H7 (cell line): ENCODE measurements around the gene PCSK6. TPM values are rescaled to one million over a fixed set of nuclear protein-coding genes. Genes with fewer than 3 reads are reported as not detected.
"Not testable (repeated sequence)": the region's sequence is repeated elsewhere in the genome, so short reads cannot be mapped to it uniquely, and the experiment has no call there.

Experiments used
- DNase-seq: peaks from one replicate; pipeline ENCODE4 v3.0.0; 2012
- H3K27me3 ChIP-seq: 2 replicates; pipeline ENCODE4 v1.6.0; 2011; ENCODE audit warnings: mild to moderate bottlenecking, low read length; ENCODE audit not compliant: control insufficient read depth, insufficient read depth
- H3K36me3 ChIP-seq: replicated peaks from 2 replicates; pipeline ENCODE4 v1.5.1; 2011; ENCODE audit warnings: low read length; ENCODE audit not compliant: control insufficient read depth, insufficient read depth
- H3K4me3 ChIP-seq: 2 replicates; pipeline ENCODE4 v1.5.1; 2011; ENCODE audit warnings: low read depth, mild to moderate bottlenecking, control low read depth, low read length, moderate library complexity; ENCODE audit not compliant: insufficient read depth
- total RNA-seq: library from RNA; depleted of rRNA; stranded (reverse); fragments of >200 nt; shearing (Covaris generic); gene quantifications from 2 replicates; pipeline ENCODE4 v1.2.3, GENCODE V29; 2014

The PCSK6 gene
- total RNA-seq, 1 experiment from 2014 or later: 3.9 TPM

GRCh38 chr15:101474983-101475382 is 14.5 kb downstream of the PCSK6 start:
- no peak overlapping the region for H3K4me3 ChIP-seq
- no peak for DNase-seq
- no peaks in the 10 kb centered on the region for H3K36me3 ChIP-seq
- H3K27me3 ChIP-seq: no peaks in the 10 kb centered on the region

- Histone ChIP-seq H3K4me3 (no peak overlapping the region), H3K27me3 (no peaks in the 10 kb centered on the region), H3K36me3 (no peaks in the 10 kb centered on the region)
- no peak for DNase-seq
Measured at GRCh38 chr15:101474233-101474632, 15.3 kb downstream of the PCSK6 start.

GRCh38 chr15:101472033-101472432 is 17.5 kb downstream of the PCSK6 start:
- Histone ChIP-seq H3K27me3 (no peaks in the 10 kb centered on the region), H3K4me3 (no peak overlapping the region), H3K36me3 (no peaks in the 10 kb centered on the region)
- DNase-seq: no peak

GRCh38 chr15:101470548-101471239 is 18.8 kb downstream of the PCSK6 start:
- Histone ChIP-seq H3K4me3 (no peak overlapping the region), H3K36me3 (no peaks in the 10 kb centered on the region), H3K27me3 (no peaks in the 10 kb centered on the region)
- no peak for DNase-seq

GRCh38 chr15:101469520-101470288 is 19.8 kb downstream of the PCSK6 start:
- Histone ChIP-seq H3K36me3 (no peaks in the 10 kb centered on the region), H3K27me3 (no peaks in the 10 kb centered on the region), H3K4me3 (no peak overlapping the region)
- no peak for DNase-seq

GRCh38 chr15:101466188-101466587 is 23.3 kb downstream of the PCSK6 start:
- no peak for DNase-seq

DNA sequence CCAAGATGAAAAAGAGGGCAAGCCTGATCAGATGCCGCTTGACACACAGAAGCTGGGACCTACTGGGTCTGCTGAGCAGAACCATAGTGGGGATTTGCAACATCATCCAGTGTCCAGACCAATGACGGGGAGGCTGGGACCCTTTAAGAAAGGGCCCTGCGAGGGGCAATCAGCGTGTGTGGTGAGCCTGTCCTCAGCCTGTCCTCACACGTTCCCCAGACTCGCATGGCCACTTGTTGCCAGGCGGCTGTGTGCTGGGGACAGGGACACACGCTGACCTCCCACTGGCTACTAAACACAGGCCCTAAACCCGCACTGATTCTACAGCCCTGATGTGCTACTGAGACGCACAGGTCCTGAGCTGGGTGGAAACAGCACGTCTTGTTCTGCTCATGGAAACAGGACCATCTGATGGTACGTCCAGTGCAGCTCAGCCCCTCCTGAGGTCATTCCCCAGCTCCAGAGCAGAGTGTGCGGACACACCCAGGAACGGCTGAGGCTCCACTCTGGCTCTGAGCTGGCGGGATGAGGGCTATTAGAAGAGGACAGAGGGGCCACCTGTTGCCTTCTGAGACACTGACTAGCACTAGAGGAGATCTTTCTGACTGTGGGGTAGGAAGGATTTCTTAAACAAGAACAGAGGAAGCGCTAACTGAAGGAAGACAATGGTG is 24.4 kb downstream of the PCSK6 start:
- no peaks in the 10 kb centered on the region for H3K27me3 ChIP-seq
- H3K4me3 ChIP-seq: no peak overlapping the region
- DNase-seq: no peak
- H3K36me3 ChIP-seq: no peaks in the 10 kb centered on the region

More at GRCh38 chr15:101466188-101466587, 23.3 kb downstream of the PCSK6 start:
- Histone ChIP-seq H3K27me3 (no peaks in the 10 kb centered on the region), H3K36me3 (no peaks in the 10 kb centered on the region), H3K4me3 (no peak overlapping the region)

DNA sequence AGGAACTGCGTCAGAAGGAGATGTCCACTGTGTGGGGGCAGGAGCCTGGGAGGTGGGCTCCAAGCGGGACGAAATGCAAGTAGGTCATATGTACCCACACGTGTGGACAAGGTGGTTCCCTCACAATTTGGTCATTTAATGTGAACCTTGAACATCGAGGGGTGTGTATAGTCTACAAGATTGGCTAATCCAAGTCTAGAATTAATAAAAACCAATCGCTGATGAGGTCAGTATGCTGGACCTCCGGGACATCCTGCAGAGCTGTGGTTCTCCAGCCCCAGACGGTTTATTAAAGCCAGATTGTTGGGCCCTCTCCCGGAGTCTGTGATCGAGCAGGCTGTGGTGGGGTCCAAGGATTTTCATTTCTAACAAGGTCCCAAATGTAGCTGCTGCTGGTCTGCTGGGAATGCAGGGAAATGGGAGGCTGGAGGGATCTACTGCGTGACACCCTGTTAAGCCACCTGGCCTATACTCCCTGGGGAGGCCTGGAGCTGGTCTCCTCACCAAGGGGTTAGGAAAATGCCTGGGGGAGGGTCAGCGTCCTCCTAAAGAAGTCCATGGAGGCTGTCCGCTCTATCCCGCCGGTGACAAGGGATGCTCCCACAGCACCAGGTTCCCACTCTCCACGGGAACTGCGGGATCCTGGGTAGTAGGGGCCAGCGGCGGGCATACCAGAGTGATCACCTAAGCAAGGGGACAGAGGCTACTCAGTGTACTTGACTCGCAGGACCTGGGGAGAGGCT is 25.1 kb downstream of the PCSK6 start:
- no peak overlapping the region for H3K4me3 ChIP-seq
- no peak for DNase-seq
- H3K36me3 ChIP-seq: no peaks in the 10 kb centered on the region
- H3K27me3 ChIP-seq: no peaks in the 10 kb centered on the region

- not testable (repeated sequence) for H3K36me3 ChIP-seq, H3K27me3 ChIP-seq, DNase-seq, H3K4me3 ChIP-seq
Measured at GRCh38 chr15:101463696-101464095, 25.8 kb downstream of the PCSK6 start.

- H3K4me3 ChIP-seq: no peak overlapping the region
- no peaks in the 10 kb centered on the region for H3K36me3 ChIP-seq
- H3K27me3 ChIP-seq: no peaks in the 10 kb centered on the region
- no peak for DNase-seq
Measured at GRCh38 chr15:101463270-101463669, 26.2 kb downstream of the PCSK6 start.

GRCh38 chr15:101461097-101461496 is 28.4 kb downstream of the PCSK6 start:
- DNase-seq: no peak
- H3K4me3 ChIP-seq: no peak overlapping the region
- no peaks in the 10 kb centered on the region for H3K36me3 ChIP-seq
- no peaks in the 10 kb centered on the region for H3K27me3 ChIP-seq

- H3K36me3 ChIP-seq: no peaks in the 10 kb centered on the region
- DNase-seq: no peak
- H3K4me3 ChIP-seq: no peak overlapping the region
- H3K27me3 ChIP-seq: no peaks in the 10 kb centered on the region
Measured at GRCh38 chr15:101459579-101460300, 29.8 kb downstream of the PCSK6 start.

GRCh38 chr15:101458908-101459578 is 30.5 kb downstream of the PCSK6 start:
- H3K4me3 ChIP-seq: no peak overlapping the region
- H3K36me3 ChIP-seq: no peaks in the 10 kb centered on the region
- H3K27me3 ChIP-seq: no peaks in the 10 kb centered on the region
- DNase-seq: no peak
